Measurements from ENCODE around the gene SHMT2. TPM values are rescaled to one million over a fixed set of nuclear protein-coding genes. Genes with fewer than 3 reads are reported as not detected.
"Not testable (repeated sequence)": the region's sequence is repeated elsewhere in the genome, so short reads cannot be mapped to it uniquely, and the experiment has no call there.

SHMT2 gene
- total RNA-seq, 4 donors from 2014 or later, result 12.4 to 128 (median 35.3) TPM

DNA sequence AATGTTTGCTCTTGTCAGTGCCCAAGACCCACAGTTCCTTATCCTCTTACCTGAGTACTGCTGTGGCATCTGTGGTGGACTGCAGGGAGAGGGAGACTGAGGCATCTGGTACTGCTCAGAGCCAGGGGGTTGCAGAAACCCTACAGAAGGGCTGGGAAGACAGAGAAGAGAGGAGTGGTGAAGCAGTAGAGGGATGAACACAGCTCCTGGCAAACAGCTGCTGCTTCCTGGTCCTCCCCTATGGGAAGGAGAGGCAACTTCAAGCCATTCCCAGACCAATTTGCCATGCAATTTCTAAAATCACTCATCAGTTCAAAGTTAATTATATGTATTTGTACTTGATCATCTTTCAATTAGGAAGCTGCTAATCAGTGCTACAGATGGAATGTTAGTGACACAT, 37.2 kb downstream of the SHMT2 start:
- Histone ChIP-seq H3K27ac (no peak overlapping the region), H3K9me3 (no peaks in the 10 kb centered on the region), H3K4me1 (no peaks in the 10 kb centered on the region), H3K4me3 (no peak overlapping the region), H3K27me3 (no peaks in the 10 kb centered on the region), H3K36me3 (no peaks in the 10 kb centered on the region)
- DNase-seq, result no peak
- TF ChIP-seq POLR2A (IDR thresholded peaks at IDR 0.05), result no peak
- intact Hi-C loops (cut with DNase I; ENCODE audit: low total_unique reads), result no loop called here

DNA sequence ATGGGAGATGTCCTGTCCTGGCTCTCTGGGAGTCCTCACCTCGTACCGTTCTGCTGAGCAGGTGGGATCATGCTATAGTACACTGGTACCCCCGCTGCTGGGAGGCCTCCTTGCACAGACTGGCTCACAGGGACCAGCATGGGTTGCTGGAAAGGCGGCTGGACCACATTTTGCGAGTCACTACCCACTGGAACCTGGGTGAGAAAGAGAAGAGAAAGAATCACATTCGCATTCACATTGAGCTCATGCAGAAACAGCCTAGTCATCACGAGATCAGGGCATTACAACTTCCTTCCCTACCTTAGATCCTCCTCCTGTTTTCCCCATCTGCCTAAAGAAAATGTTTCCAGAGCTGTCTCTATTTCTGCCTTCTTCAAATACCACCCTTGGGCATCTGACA, 38.8 kb downstream of the SHMT2 start:
- no peak for TF ChIP-seq POLR2A (IDR thresholded peaks at IDR 0.05)
- TF ChIP-seq, protein P1, sequence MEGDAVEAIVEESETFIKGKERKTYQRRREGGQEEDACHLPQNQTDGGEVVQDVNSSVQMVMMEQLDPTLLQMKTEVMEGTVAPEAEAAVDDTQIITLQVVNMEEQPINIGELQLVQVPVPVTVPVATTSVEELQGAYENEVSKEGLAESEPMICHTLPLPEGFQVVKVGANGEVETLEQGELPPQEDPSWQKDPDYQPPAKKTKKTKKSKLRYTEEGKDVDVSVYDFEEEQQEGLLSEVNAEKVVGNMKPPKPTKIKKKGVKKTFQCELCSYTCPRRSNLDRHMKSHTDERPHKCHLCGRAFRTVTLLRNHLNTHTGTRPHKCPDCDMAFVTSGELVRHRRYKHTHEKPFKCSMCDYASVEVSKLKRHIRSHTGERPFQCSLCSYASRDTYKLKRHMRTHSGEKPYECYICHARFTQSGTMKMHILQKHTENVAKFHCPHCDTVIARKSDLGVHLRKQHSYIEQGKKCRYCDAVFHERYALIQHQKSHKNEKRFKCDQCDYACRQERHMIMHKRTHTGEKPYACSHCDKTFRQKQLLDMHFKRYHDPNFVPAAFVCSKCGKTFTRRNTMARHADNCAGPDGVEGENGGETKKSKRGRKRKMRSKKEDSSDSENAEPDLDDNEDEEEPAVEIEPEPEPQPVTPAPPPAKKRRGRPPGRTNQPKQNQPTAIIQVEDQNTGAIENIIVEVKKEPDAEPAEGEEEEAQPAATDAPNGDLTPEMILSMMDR (IDR thresholded peaks at IDR 0.05), result no peak
- DNase-seq, result no peak
- H3K4me1 ChIP-seq, result no peaks in the 10 kb centered on the region
- H3K9me3 ChIP-seq, result no peaks in the 10 kb centered on the region
- no peak overlapping the region for H3K4me3 ChIP-seq
- intact Hi-C loops (cut with DNase I; ENCODE audit: low total_unique reads), result no loop called here
- H3K27me3 ChIP-seq, result no peaks in the 10 kb centered on the region
- H3K36me3 ChIP-seq, result no peaks in the 10 kb centered on the region
- H3K27ac ChIP-seq, result no peak overlapping the region

DNA sequence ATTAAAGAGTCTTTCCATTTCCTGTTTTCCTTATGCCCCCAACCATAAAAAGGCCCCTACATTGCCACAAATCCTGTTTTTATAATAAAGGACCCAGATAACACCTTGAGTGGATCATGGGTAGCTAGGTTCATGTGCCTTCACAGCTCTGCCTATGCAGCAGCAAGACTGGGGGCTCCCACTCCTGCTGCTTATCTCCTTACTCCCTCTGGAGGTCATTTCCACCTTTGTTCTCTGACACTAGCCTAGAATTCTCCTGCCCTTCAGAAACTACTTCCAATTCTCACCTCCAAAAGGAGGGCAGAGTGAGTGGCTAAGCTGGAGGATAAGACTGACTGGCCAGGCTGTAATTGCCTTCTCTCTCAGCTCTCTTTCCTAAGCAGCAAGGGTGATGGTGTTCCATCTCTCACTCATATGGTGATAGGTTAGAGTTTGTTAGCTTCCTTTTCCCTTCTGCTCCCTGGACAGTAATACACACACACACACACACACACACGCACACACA, 41.5 kb downstream of the SHMT2 start:
- Histone ChIP-seq H3K36me3 (no peaks in the 10 kb centered on the region), H3K27me3 (no peaks in the 10 kb centered on the region), H3K9me3 (no peaks in the 10 kb centered on the region), H3K4me3 (no peak overlapping the region), H3K27ac (no peak overlapping the region), H3K4me1 (no peaks in the 10 kb centered on the region)
- no peak for DNase-seq
- intact Hi-C loops (cut with DNase I; ENCODE audit: low total_unique reads), result no loop called here
- TF ChIP-seq, protein P1 (IDR thresholded peaks at IDR 0.05), result no peak
- TF ChIP-seq POLR2A (IDR thresholded peaks at IDR 0.05), result no peak

DNA sequence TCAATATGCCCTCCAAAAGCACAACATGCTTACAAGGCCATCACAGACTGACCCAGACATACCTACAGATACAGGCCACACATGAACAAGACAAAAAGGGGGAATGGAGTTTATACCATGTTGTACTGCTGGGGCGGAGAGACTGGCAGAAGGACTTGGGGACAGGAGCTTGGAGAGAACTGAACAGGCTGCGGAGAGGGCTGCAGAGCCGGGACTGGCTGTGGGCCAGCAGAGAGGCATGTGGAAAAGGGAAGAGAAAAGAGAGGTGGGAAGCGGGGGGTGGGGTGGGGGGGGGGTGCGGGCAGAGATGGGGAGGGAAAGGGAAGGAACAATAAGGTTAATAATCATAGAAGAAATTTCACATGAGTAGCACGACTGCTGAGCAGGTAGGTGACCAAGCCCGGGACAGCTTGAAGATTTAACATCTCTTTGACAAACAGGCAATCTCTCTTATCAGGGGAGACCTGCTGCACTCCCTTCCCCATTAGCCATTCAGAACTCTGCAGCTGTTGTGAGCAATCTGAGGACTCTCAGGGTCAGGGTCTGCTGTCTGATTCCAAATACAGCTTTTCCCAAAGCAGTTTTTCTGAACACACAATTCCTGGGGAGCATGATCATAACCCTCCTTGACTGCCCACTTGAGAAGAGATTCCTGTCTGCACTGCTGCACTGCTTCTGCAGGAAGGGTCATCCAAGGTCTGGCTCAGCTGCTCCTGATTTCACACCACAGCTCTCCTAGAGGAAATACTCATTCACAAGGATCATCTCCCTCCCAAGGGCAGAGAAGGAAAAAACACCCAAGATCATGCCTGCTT, 43.0 kb downstream of the SHMT2 start:
- no peak overlapping the region for H3K4me3 ChIP-seq
- TF ChIP-seq, protein P1 (IDR thresholded peaks at IDR 0.05), result no peak
- TF ChIP-seq POLR2A (IDR thresholded peaks at IDR 0.05), result no peak
- no peaks in the 10 kb centered on the region for H3K27me3 ChIP-seq
- no peak for DNase-seq
- intact Hi-C loops (cut with DNase I; ENCODE audit: low total_unique reads), result no loop called here
- H3K4me1 ChIP-seq, result no peaks in the 10 kb centered on the region
- no peaks in the 10 kb centered on the region for H3K9me3 ChIP-seq
- H3K36me3 ChIP-seq, result no peaks in the 10 kb centered on the region
- H3K27ac ChIP-seq, result no peak overlapping the region

DNA sequence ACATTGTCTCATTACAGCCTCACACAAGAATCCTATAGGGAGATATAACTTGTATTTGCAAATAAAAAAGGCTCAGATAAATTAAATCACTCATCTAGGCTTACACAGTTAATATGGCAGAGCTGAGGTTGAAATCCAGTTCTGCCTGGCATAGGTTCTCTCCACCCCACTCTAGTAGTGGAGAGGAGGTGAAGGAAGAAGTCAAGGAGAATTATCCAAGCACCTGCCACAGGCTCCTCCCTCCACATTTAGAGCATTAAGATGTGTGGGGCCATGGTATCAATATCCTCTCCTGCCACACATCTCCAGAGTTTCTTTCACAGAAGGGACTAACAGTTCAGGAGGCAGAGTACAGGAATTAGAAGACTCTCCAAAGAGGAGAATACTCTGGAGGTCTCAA, 44.0 kb downstream of the SHMT2 start:
- DNase-seq, result no peak
- intact Hi-C loops (cut with DNase I; ENCODE audit: low total_unique reads), result no loop called here
- H3K9me3 ChIP-seq, result no peaks in the 10 kb centered on the region
- H3K4me3 ChIP-seq, result no peak overlapping the region
- H3K27ac ChIP-seq, result no peak overlapping the region
- H3K27me3 ChIP-seq, result no peaks in the 10 kb centered on the region
- H3K36me3 ChIP-seq, result no peaks in the 10 kb centered on the region
- no peaks in the 10 kb centered on the region for H3K4me1 ChIP-seq
- TF ChIP-seq POLR2A (IDR thresholded peaks at IDR 0.05), result no peak
- TF ChIP-seq, protein P1 (IDR thresholded peaks at IDR 0.05), result no peak

DNA sequence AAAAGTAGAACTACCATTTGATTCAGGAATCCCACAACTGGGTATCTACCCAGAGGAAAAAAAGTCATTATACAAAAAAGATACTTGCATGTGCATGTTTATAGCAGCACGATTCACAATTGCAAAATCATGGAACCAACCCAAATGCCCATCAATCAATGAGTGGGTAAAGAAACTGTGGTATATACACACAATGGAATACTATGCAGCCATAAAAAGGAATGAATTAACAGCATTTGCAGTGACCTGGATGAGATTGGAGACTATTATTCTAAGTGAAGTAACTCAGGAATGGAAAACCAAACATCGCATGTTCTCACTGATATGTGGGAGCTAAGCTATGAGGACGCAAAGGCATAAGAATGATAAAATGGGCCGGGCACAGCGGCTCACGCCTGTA, 46.7 kb downstream of the SHMT2 start:
- H3K4me3 ChIP-seq; intact Hi-C loops (cut with DNase I; ENCODE audit: low total_unique reads); H3K27ac ChIP-seq; H3K27me3 ChIP-seq; H3K36me3 ChIP-seq; DNase-seq; H3K4me1 ChIP-seq; H3K9me3 ChIP-seq: not testable (repeated sequence)

All from uterus (tissue), 4 donors.